K562 (cell line): ENCODE data around the gene ARID5B. TPM values are rescaled to one million over a fixed set of nuclear protein-coding genes. Genes with fewer than 3 reads are reported as not detected.

Source experiments
- ATAC-seq: fragments of 200-7000 bp; cut with Tn5 transposase; 3 replicates; pipeline ENCODE4 v1.9.1; 2020; ENCODE audit warnings: moderate library complexity
- BruUV-seq: library from RNA; stranded (reverse); fragments of 400-500 nt; replicated peaks from 2 replicates; lab custom pipeline; 2021; lab: Mats Ljungman, UMichigan
- CTCF ChIA-PET: fragments of 300-600 bp; formaldehyde crosslinking; extraction: SDS; loops from one replicate; lab custom pipeline; 2021; ENCODE audit warnings: low intra/inter-chr PET ratio; lab: Yijun Ruan, JAX
- POLR2A ChIA-PET: fragments of 300-600, 350-650 bp; sonication (Branson Sonifier 250); formaldehyde crosslinking; extraction: SDS; loops from one replicate; lab custom pipeline; 2021; ENCODE audit warnings: antibody characterized with exemption, inconsistent platforms; lab: Yijun Ruan, JAX
- DNase-seq, 4 experiments: peaks; one replicate each; pipeline versions ENCODE4 v3.0.0 to v3.0.0-alpha.2; 2011 to 2018; ENCODE audit warnings: low spot score in 3 of 4, mixed read lengths in 3 of 4; ENCODE audit errors: extremely low read depth in 1 of 4
- FAIRE-seq: peaks from 2 replicates; lab custom pipeline; 2011; peaks lifted over from hg19 to GRCh38; lab: Jason Lieb, UNC
- H2AFZ ChIP-seq: 2 replicates; pipeline ENCODE4 v1.6.0; 2011; ENCODE audit warnings: low read depth, low read length, control low read depth, inconsistent platforms
- H3K27ac ChIP-seq: fragments of 200-600 bp; 3 replicates; pipeline ENCODE4 v1.8.0; 2011; ENCODE audit warnings: low read depth, mild to moderate bottlenecking, control low read depth, inconsistent platforms, low read length, moderate library complexity, mixed read lengths; ENCODE audit errors: extremely low read depth
- H3K27me3 ChIP-seq, 2 experiments: fragments of 300-600 bp in 1 of 2; 2 replicates in 1 of 2; 3 replicates in 1 of 2; pipeline versions ENCODE4 v1.6.0 to v1.8.0; 2011; ENCODE audit warnings: inconsistent platforms in 2 of 2, low read length in 2 of 2, mild to moderate bottlenecking in 1 of 2, mixed read lengths in 1 of 2, moderate library complexity in 1 of 2; ENCODE audit not compliant: control insufficient read depth in 2 of 2, insufficient read depth in 2 of 2
- H3K36me3 ChIP-seq: fragments of 300-600 bp; 3 replicates; pipeline ENCODE4 v1.8.0; 2011; ENCODE audit warnings: mild to moderate bottlenecking, low read length, inconsistent platforms; ENCODE audit not compliant: control insufficient read depth, insufficient read depth
- H3K4me1 ChIP-seq, 2 experiments: fragments of 200-600 bp in 1 of 2; replicated peaks in 1 of 2; 2 replicates in 1 of 2; 3 replicates in 1 of 2; pipeline versions ENCODE4 v1.5.1 to v1.8.0; 2011; ENCODE audit warnings: inconsistent platforms in 2 of 2, low read length in 2 of 2, mild to moderate bottlenecking in 1 of 2, mixed read lengths in 1 of 2, moderate library complexity in 1 of 2; ENCODE audit not compliant: control insufficient read depth in 2 of 2, insufficient read depth in 2 of 2
- H3K4me2 ChIP-seq: 2 replicates; pipeline ENCODE4 v1.6.1; 2011; ENCODE audit warnings: low read length, control low read depth, inconsistent platforms, mixed read lengths; ENCODE audit not compliant: insufficient read depth
- H3K4me3 ChIP-seq: fragments of 200-600 bp; sonication (generic), shearing (Covaris generic); 2 replicates; pipeline ENCODE4 v1.5.1; 2016; ENCODE audit warnings: control low read depth, inconsistent platforms
- H3K79me2 ChIP-seq: fragments of 200-600 bp; 3 replicates; pipeline ENCODE4 v1.8.0; 2011; ENCODE audit warnings: low read length, inconsistent platforms; ENCODE audit not compliant: control insufficient read depth, insufficient read depth
- H3K9ac ChIP-seq, 2 experiments: 2 replicates each; pipeline versions ENCODE4 v1.6.0 to v1.6.1; 2011; ENCODE audit warnings: low read depth in 2 of 2, low read length in 2 of 2, control low read depth in 1 of 2, inconsistent platforms in 1 of 2, mild to moderate bottlenecking in 1 of 2, mixed read lengths in 1 of 2; ENCODE audit not compliant: insufficient read depth in 1 of 2
- H3K9me1 ChIP-seq: one replicate; pipeline ENCODE4 v1.6.0; 2011; ENCODE audit warnings: inconsistent platforms, mild to moderate bottlenecking, low read length, moderate library complexity; ENCODE audit not compliant: control insufficient read depth, insufficient read depth
- H3K9me3 ChIP-seq: replicated peaks from 2 replicates; pipeline ENCODE4 v1.5.1; 2011; ENCODE audit warnings: low read depth, low read length, inconsistent platforms; ENCODE audit not compliant: control insufficient read depth, insufficient read depth
- H4K20me1 ChIP-seq: replicated peaks from 2 replicates; pipeline ENCODE4 v1.6.1; 2011; ENCODE audit warnings: low read length, inconsistent platforms, mixed read lengths; ENCODE audit not compliant: control insufficient read depth, insufficient read depth
- GTF2A2 ChIP-seq: IDR thresholded peaks from 2 replicates; pipeline ENCODE4 v1.6.1; 2016; ENCODE audit warnings: mild to moderate bottlenecking, missing genetic modification characterization, missing compliant biosample characterization
- KDM1A ChIP-seq, 2 experiments: fragments of 450-650 bp; IDR thresholded peaks; 2 replicates each; pipeline ENCODE4 v1.6.1; 2016; ENCODE audit warnings: mild to moderate bottlenecking in 2 of 2
- MXI1 ChIP-seq: IDR thresholded peaks from 2 replicates; pipeline ENCODE4 v1.6.1; 2011; ENCODE audit warnings: low read depth, mild to moderate bottlenecking, improper control_type of control experiment, low read length
- MYNN ChIP-seq, 2 experiments: sonication (generic); formaldehyde crosslinking in 1 of 2; IDR thresholded peaks; 2 replicates each; pipeline versions ENCODE4 v1.5.0 to v1.6.1; 2016 to 2020; ENCODE audit warnings: antibody characterized with exemption in 1 of 2, missing genetic modification reagents in 1 of 2
- NELFE ChIP-seq: IDR thresholded peaks from 2 replicates; pipeline ENCODE4 v1.6.1; 2011; ENCODE audit warnings: mild to moderate bottlenecking; ENCODE audit not compliant: insufficient read depth, insufficient read length
- RFX5 ChIP-seq: IDR thresholded peaks from 2 replicates; pipeline ENCODE4 v1.6.1; 2011; ENCODE audit warnings: low read depth, mild to moderate bottlenecking, improper control_type of control experiment, low read length
- RFX7 ChIP-seq: fragments of 250-450 bp; sonication (Bioruptor Pico); IDR thresholded peaks from 2 replicates; pipeline ENCODE4 v1.5.1; 2021; ENCODE audit warnings: mild to moderate bottlenecking
- SP1 ChIP-seq: sonication (generic); formaldehyde crosslinking; IDR thresholded peaks from 2 replicates; pipeline ENCODE4 v1.8.1; 2022; ENCODE audit warnings: mild to moderate bottlenecking, missing genetic modification reagents
- TBP ChIP-seq: optimal IDR thresholded peaks from 2 replicates; pipeline ENCODE3; 2011; ENCODE audit warnings: low read depth, low read length, improper control_type of control experiment
- ZKSCAN3 ChIP-seq: fragments of 250-450 bp; sonication (Bioruptor Pico); IDR thresholded peaks from 2 replicates; pipeline ENCODE4 v1.4.0; 2020
- ZNF444 ChIP-seq: fragments of 250-450 bp; sonication (Bioruptor Pico); IDR thresholded peaks from 2 replicates; pipeline ENCODE4 v1.4.0; 2020; ENCODE audit warnings: mild to moderate bottlenecking, moderate library complexity
- WGBS: fragments of 100-300 bp; shearing (Covaris generic); methylation state at CpG from one replicate; pipeline ENCODE4 v1.1.6; 2016; ENCODE audit warnings: low coverage, mixed read lengths; ENCODE audit not compliant: insufficient coverage; ENCODE audit errors: missing lambda C conversion rate; 5-methylcytosine and 5-hydroxymethylcytosine counted together
- in situ Hi-C: fragments of 300-500 bp; cut with MboI; formaldehyde crosslinking; loops from 4 replicates; pipeline ENCODE4 v1.15.0; 2018; ENCODE audit warnings: inconsistent platforms, mixed read lengths
- intact Hi-C: fragments of 100-400 bp; cut with micrococcal nuclease; formaldehyde crosslinking; loops from 2 replicates; pipeline ENCODE4 v1.14.2; 2022
- polyA plus RNA-seq, 8 experiments: library from polyadenylated mRNA; depleted of rRNA in 4 of 8; stranded (reverse) in 5 of 8; unstranded in 3 of 8; fragments of >200 nt; fragmentation: Nextera tagmentation in 2 of 8; fragmentation: Illumina TruSeq in 1 of 8; extraction: Ambion mirVana in 2 of 8; extraction: Trizol in 1 of 8; gene quantifications; 2 replicates each; pipeline versions ENCODE4 v1.2.1 to v1.2.3, GENCODE V29; 2011 to 2014; ENCODE audit warnings: inconsistent platforms in 1 of 8, missing spikeins in 1 of 8
- total RNA-seq, 7 experiments: library from RNA; depleted of rRNA in 6 of 7; stranded (reverse); fragments of >200 nt in 6 of 7; fragmentation: Illumina TruSeq in 2 of 7; extraction: Trizol in 2 of 7; gene quantifications; 2 replicates each; pipeline versions ENCODE4 v1.2.1 to v1.2.3, GENCODE V29; 2011 to 2021; ENCODE audit warnings: low replicate concordance in 1 of 7
- TF ChIP-seq, protein P1 (sequence below): fragments of 250-450 bp; sonication (Bioruptor Pico); IDR thresholded peaks from 2 replicates; pipeline ENCODE4 v1.9.0; 2021; ENCODE audit warnings: mild to moderate bottlenecking
- TF ChIP-seq, protein P2 (sequence below): sonication (generic); formaldehyde crosslinking; IDR thresholded peaks from 2 replicates; pipeline ENCODE4 v1.8.1; 2023; ENCODE audit warnings: mild to moderate bottlenecking, missing genetic modification reagents
- TF ChIP-seq, protein P3 (sequence below): fragments of 250-450 bp; sonication (Bioruptor Pico); IDR thresholded peaks from 2 replicates; pipeline ENCODE4 v1.5.0; 2021

ARID5B gene
- total and polyA plus RNA-seq, 9 of the 15 experiments (the other 6 are each of a cell fraction or from before 2014, with no cell fraction given) = 0.48 to 1.6 (median 0.80) TPM

DNA sequence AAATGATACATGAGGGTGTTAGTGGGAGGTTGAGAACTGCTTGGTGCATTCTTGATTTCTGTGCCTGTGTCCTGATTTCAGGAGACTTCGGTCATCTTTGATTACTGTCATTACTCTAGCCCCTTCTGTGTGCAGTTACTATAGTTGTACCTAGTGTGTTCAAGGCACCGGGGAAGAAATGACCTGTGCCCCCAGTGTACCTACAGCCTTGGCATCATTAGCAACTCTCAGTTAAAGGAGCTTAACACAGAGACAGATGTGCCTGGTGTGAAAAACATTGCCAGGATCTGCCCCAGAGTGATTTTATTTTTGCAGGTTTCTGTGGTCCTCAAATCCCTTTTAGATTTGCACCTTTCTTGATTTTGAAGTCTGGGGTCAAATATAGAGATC, 62.2 kb downstream of the ARID5B start:
- BruUV-seq = no TSS peak
- Histone ChIP-seq H3K9me1 (peaks cover 3% of the 10 kb centered on the region), H3K27ac (no peak overlapping the region), H3K27me3 (no peaks in the 10 kb centered on the region; a peak in 2 of 5 replicates), H3K9me3 (no peaks in the 10 kb centered on the region), H3K9ac (no peak overlapping the region), H3K4me2 (no peak overlapping the region), H4K20me1 (no peaks in the 10 kb centered on the region), H3K36me3 (no peaks in the 10 kb centered on the region), H3K79me2 (no peaks in the 10 kb centered on the region), H3K4me1 (no peaks in the 10 kb centered on the region), H2AFZ (no peak overlapping the region), H3K4me3 (no peak overlapping the region)
- ATAC-seq (no peak), FAIRE-seq (no peak), DNase-seq (no peak)
- in situ Hi-C loops = no loop called here
- WGBS = 12% methylated on average over 2 of the region's 2 CpGs
- intact Hi-C loops = no loop called here
- TF ChIP-seq, protein P1, sequence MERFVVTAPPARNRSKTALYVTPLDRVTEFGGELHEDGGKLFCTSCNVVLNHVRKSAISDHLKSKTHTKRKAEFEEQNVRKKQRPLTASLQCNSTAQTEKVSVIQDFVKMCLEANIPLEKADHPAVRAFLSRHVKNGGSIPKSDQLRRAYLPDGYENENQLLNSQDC (CRISPR knock-in tag) = no peak
- no peak for TF ChIP-seq GTF2A2 (tag)
- TF ChIP-seq, protein P2, sequence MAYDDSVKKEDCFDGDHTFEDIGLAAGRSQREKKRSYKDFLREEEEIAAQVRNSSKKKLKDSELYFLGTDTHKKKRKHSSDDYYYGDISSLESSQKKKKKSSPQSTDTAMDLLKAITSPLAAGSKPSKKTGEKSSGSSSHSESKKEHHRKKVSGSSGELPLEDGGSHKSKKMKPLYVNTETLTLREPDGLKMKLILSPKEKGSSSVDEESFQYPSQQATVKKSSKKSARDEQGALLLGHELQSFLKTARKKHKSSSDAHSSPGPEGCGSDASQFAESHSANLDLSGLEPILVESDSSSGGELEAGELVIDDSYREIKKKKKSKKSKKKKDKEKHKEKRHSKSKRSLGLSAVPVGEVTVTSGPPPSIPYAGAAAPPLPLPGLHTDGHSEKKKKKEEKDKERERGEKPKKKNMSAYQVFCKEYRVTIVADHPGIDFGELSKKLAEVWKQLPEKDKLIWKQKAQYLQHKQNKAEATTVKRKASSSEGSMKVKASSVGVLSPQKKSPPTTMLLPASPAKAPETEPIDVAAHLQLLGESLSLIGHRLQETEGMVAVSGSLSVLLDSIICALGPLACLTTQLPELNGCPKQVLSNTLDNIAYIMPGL (CRISPR knock-in tag) = no peak
- no peak for TF ChIP-seq RFX7 (CRISPR knock-in tag)
- no peak for TF ChIP-seq NELFE
- TF ChIP-seq MXI1 = no peak
- TF ChIP-seq ZNF444 (CRISPR knock-in tag) = no peak
- no peak for TF ChIP-seq KDM1A (IDR thresholded peaks at IDR 0.05)
- no peak for TF ChIP-seq TBP
- no peak for TF ChIP-seq ZKSCAN3
- TF ChIP-seq, protein P3, sequence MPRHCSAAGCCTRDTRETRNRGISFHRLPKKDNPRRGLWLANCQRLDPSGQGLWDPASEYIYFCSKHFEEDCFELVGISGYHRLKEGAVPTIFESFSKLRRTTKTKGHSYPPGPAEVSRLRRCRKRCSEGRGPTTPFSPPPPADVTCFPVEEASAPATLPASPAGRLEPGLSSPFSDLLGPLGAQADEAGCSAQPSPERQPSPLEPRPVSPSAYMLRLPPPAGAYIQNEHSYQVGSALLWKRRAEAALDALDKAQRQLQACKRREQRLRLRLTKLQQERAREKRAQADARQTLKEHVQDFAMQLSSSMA (CRISPR knock-in tag) = no peak
- TF ChIP-seq MYNN (IDR thresholded peaks at IDR 0.05) = no peak
- no peak for TF ChIP-seq MYNN (CRISPR knock-in tag; IDR thresholded peaks at IDR 0.05)
- TF ChIP-seq SP1 (CRISPR knock-in tag) = no peak
- TF ChIP-seq RFX5 = no peak
- POLR2A ChIA-PET = interaction anchor here (0.7 kb wide), 2 partner anchors 10 to 199 kb away, joined by 3 to 4 read pairs; no protein-coding TSS in a partner anchor
- CTCF ChIA-PET = no interaction called here
